ENCODE data around the gene FPGS.

Gene FPGS

GRCh38 chr9:127785023-127785932, 17.4 kb upstream of the FPGS start:
- H3K4me1 ChIP-seq = no peaks in the 10 kb centered on the region
- H3K4me2 ChIP-seq (ENCODE audit: low read length) = peak overlapping the region; percentile 77
- no peak overlapping the region for H3K9ac ChIP-seq
- TF ChIP-seq CTCF (IDR thresholded peaks at IDR 0.05) = peak; percentile 89
- peak overlapping the region; percentile 67 for H3K4me3 ChIP-seq (ENCODE audit: low read depth, low read length)
- peak overlapping the region; percentile 69 for H3K27ac ChIP-seq
- H3K27me3 ChIP-seq (ENCODE audit: control insufficient read depth, insufficient read depth, low read length) = no peaks in the 10 kb centered on the region
- H2AFZ ChIP-seq = peak overlapping the region; percentile 75
- no peaks in the 10 kb centered on the region for H3K36me3 ChIP-seq (ENCODE audit: control insufficient read depth, insufficient read depth, low read length)
- no peaks in the 10 kb centered on the region for H3K9me3 ChIP-seq (ENCODE audit: control insufficient read depth, low read length)
- peaks cover 3% of the 10 kb centered on the region for H3K79me2 ChIP-seq

GRCh38 chr9:127785933-127786772, 16.5 kb upstream of the FPGS start, which contains the start of gene CDK9:
Gene CDK9, plus strand, starts transcription at chr9:127786034. Its CDS starts 115 bp downstream, at chr9:127786149.
- no peaks in the 10 kb centered on the region for H3K36me3 ChIP-seq (ENCODE audit: control insufficient read depth, insufficient read depth, low read length)
- H3K4me3 ChIP-seq (ENCODE audit: low read depth, low read length) = peak within 1 kb of the TSS; percentile 98
- H3K9ac ChIP-seq = peak within 1 kb of the TSS; percentile 80
- no peaks in the 10 kb centered on the region for H3K4me1 ChIP-seq
- H3K4me2 ChIP-seq (ENCODE audit: low read length) = peak within 1 kb of the TSS; percentile 77
- no peaks in the 10 kb centered on the region for H3K9me3 ChIP-seq (ENCODE audit: control insufficient read depth, low read length)
- TF ChIP-seq CTCF (IDR thresholded peaks at IDR 0.05) = no peak
- peak within 1 kb of the TSS; percentile 75 for H2AFZ ChIP-seq
- peaks cover 3% of the 10 kb centered on the region for H3K79me2 ChIP-seq
- peak within 1 kb of the TSS; percentile 83 for H3K27ac ChIP-seq
- no peaks in the 10 kb centered on the region for H3K27me3 ChIP-seq (ENCODE audit: control insufficient read depth, insufficient read depth, low read length)

DNA sequence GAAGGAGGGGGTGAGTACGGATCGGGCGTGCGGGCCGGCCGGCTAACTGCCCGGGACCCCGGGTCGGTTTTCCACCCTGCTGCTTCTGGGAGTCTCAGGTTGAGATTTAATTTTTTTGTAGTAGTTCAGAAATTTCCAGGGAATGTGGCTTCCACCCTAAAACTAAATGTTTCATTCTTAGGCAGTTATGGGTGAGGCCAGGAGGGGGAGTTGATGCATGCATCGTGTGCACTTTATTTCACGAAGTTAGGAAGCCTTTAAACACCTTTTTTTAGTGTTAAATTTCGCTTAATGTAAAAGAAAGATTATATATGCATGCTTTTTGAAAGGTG, 15.9 kb upstream of the FPGS start:
- Histone ChIP-seq H3K79me2 (peaks cover 3% of the 10 kb centered on the region), H3K9me3 (ENCODE audit: control insufficient read depth, low read length) (no peaks in the 10 kb centered on the region), H3K27ac (peak overlapping the region; percentile 83), H3K36me3 (ENCODE audit: control insufficient read depth, insufficient read depth, low read length) (no peaks in the 10 kb centered on the region), H3K27me3 (ENCODE audit: control insufficient read depth, insufficient read depth, low read length) (no peaks in the 10 kb centered on the region), H3K4me3 (ENCODE audit: low read depth, low read length) (peak overlapping the region; percentile 98), H3K4me2 (ENCODE audit: low read length) (peak overlapping the region; percentile 63), H3K9ac (no peak overlapping the region), H3K4me1 (no peaks in the 10 kb centered on the region), H2AFZ (no peak overlapping the region)
- peak; percentile 27 for TF ChIP-seq CTCF (IDR thresholded peaks at IDR 0.05)

- Histone ChIP-seq H3K27ac (no peak overlapping the region), H3K9ac (no peak overlapping the region), H3K79me2 (peaks cover 3% of the 10 kb centered on the region), H3K36me3 (ENCODE audit: control insufficient read depth, insufficient read depth, low read length) (no peaks in the 10 kb centered on the region), H3K4me2 (ENCODE audit: low read length) (no peak overlapping the region), H3K9me3 (ENCODE audit: control insufficient read depth, low read length) (no peaks in the 10 kb centered on the region), H3K4me1 (no peaks in the 10 kb centered on the region), H2AFZ (no peak overlapping the region), H3K4me3 (ENCODE audit: low read depth, low read length) (no peak overlapping the region), H3K27me3 (ENCODE audit: control insufficient read depth, insufficient read depth, low read length) (no peaks in the 10 kb centered on the region)
- TF ChIP-seq CTCF (IDR thresholded peaks at IDR 0.05) = no peak
Measured at GRCh38 chr9:127788337-127789011, 14.2 kb upstream of the FPGS start.

All from parathyroid adenoma (tissue), 2 donors.